ENCODE measurements around the gene MBLAC2. TPM values are rescaled to one million over a fixed set of nuclear protein-coding genes. Genes with fewer than 3 reads are reported as not detected.

Gene MBLAC2
- polyA plus RNA-seq, 1 donor from 2014 or later = 13.8 TPM

DNA sequence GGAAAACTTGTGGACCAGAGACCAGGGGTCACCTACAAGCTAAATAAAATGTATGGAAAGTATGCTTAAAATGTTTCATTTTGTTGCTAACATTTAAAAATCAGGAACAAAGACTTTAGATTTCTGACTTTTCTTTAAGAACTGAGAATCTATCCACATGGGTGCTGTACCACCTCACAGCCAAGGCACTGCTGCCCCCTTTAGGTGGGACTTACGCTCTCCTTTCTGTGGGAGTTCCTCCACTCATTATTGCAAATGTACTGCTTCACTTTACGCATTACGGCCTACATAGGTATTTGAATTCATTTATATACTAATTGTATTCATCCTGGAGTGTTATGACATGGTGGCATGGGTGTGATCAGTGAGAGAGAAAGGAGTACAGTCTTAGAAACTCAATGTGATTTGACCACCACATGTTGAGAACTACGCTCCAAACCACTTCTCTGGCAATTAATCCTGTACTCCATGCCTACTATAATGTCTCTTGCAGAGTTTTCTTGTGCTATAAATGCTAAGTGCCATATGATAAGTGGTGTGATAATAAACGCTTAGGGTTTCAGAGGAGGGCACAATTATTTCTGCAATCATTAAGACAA, 40.4 kb downstream of the MBLAC2 start:
- Histone ChIP-seq H3F3A (ENCODE audit: insufficient read depth, low read length, poor library complexity, severe bottlenecking) (no peaks in the 10 kb centered on the region), H3K9me3 (ENCODE audit: low read length) (no peaks in the 10 kb centered on the region), H3K79me2 (replicated peaks; ENCODE audit: insufficient read depth, low read length) (no peaks in the 10 kb centered on the region), H3K27me3 (ENCODE audit: insufficient read depth, low read depth, low read length) (no peaks in the 10 kb centered on the region), H3K9me2 (ENCODE audit: insufficient read depth, low read length) (no peaks in the 10 kb centered on the region), H3K9ac (ENCODE audit: low read length) (no peak overlapping the region), H2AFZ (ENCODE audit: low read depth, low read length) (no peak overlapping the region), H3K36me3 (ENCODE audit: insufficient read depth, low read length) (no peaks in the 10 kb centered on the region), H3K4me3 (ENCODE audit: low read length) (no peak overlapping the region), H3K4me2 (ENCODE audit: low read length) (no peak overlapping the region), H4K20me1 (ENCODE audit: insufficient read depth) (no peaks in the 10 kb centered on the region), H3K27ac (ENCODE audit: low read length) (no peak overlapping the region)
- TF ChIP-seq RAD21 (conservative IDR thresholded peaks at IDR 0.05) (peak; percentile 66), MXI1 (conservative IDR thresholded peaks at IDR 0.05; ENCODE audit: poor library complexity, severe bottlenecking) (no peak), EZH2 (IDR thresholded peaks at IDR 0.05; ENCODE audit: borderline replicate concordance, insufficient read depth, low read length, poor library complexity, severe bottlenecking) (no peak), SMC3 (conservative IDR thresholded peaks at IDR 0.05; ENCODE audit: poor library complexity) (peak; percentile 48)
- TF ChIP-seq, protein P1, sequence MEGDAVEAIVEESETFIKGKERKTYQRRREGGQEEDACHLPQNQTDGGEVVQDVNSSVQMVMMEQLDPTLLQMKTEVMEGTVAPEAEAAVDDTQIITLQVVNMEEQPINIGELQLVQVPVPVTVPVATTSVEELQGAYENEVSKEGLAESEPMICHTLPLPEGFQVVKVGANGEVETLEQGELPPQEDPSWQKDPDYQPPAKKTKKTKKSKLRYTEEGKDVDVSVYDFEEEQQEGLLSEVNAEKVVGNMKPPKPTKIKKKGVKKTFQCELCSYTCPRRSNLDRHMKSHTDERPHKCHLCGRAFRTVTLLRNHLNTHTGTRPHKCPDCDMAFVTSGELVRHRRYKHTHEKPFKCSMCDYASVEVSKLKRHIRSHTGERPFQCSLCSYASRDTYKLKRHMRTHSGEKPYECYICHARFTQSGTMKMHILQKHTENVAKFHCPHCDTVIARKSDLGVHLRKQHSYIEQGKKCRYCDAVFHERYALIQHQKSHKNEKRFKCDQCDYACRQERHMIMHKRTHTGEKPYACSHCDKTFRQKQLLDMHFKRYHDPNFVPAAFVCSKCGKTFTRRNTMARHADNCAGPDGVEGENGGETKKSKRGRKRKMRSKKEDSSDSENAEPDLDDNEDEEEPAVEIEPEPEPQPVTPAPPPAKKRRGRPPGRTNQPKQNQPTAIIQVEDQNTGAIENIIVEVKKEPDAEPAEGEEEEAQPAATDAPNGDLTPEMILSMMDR (IDR thresholded peaks at IDR 0.05; ENCODE audit: poor library complexity, severe bottlenecking) = peak; percentile 62
- TF ChIP-seq, protein P2, sequence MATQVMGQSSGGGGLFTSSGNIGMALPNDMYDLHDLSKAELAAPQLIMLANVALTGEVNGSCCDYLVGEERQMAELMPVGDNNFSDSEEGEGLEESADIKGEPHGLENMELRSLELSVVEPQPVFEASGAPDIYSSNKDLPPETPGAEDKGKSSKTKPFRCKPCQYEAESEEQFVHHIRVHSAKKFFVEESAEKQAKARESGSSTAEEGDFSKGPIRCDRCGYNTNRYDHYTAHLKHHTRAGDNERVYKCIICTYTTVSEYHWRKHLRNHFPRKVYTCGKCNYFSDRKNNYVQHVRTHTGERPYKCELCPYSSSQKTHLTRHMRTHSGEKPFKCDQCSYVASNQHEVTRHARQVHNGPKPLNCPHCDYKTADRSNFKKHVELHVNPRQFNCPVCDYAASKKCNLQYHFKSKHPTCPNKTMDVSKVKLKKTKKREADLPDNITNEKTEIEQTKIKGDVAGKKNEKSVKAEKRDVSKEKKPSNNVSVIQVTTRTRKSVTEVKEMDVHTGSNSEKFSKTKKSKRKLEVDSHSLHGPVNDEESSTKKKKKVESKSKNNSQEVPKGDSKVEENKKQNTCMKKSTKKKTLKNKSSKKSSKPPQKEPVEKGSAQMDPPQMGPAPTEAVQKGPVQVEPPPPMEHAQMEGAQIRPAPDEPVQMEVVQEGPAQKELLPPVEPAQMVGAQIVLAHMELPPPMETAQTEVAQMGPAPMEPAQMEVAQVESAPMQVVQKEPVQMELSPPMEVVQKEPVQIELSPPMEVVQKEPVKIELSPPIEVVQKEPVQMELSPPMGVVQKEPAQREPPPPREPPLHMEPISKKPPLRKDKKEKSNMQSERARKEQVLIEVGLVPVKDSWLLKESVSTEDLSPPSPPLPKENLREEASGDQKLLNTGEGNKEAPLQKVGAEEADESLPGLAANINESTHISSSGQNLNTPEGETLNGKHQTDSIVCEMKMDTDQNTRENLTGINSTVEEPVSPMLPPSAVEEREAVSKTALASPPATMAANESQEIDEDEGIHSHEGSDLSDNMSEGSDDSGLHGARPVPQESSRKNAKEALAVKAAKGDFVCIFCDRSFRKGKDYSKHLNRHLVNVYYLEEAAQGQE (IDR thresholded peaks at IDR 0.05; ENCODE audit: borderline replicate concordance) = no peak

DNA sequence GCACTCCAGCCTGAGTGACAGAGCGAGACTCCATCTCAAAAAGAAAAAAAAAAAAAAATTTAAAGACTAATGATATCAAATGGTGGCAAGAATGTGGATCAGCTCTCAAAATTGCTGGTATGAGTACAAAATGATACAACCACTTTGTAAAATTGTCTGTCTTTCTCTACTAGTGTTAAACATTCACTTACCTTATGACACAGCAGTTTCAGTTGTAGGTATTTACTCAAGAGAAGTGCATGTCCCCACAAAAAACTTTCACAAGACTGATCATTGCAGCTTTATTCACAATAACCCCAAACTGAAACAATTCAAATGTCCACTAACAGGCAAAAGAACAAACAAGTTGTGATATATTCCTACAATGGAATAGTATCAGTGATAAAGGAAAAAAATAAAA, 50.3 kb downstream of the MBLAC2 start:
- no peak overlapping the region for H3K4me3 ChIP-seq (ENCODE audit: low read length)
- no peak overlapping the region for H3K9ac ChIP-seq (ENCODE audit: low read length)
- TF ChIP-seq EP300 (conservative IDR thresholded peaks at IDR 0.05; ENCODE audit: poor library complexity, severe bottlenecking) (no peak), POLR2AphosphoS5 (IDR thresholded peaks at IDR 0.05) (no peak), TAF1 (IDR thresholded peaks at IDR 0.05; ENCODE audit: low read depth) (no peak), RAD21 (conservative IDR thresholded peaks at IDR 0.05) (no peak), SMC3 (conservative IDR thresholded peaks at IDR 0.05; ENCODE audit: poor library complexity) (no peak), EZH2 (IDR thresholded peaks at IDR 0.05; ENCODE audit: borderline replicate concordance, insufficient read depth, low read length, poor library complexity, severe bottlenecking) (no peak), MXI1 (conservative IDR thresholded peaks at IDR 0.05; ENCODE audit: poor library complexity, severe bottlenecking) (no peak)
- TF ChIP-seq, protein P2 (IDR thresholded peaks at IDR 0.05; ENCODE audit: borderline replicate concordance) = no peak
- TF ChIP-seq, protein P1 (IDR thresholded peaks at IDR 0.05; ENCODE audit: poor library complexity, severe bottlenecking) = no peak
- no peaks in the 10 kb centered on the region for H3K27me3 ChIP-seq (ENCODE audit: insufficient read depth, low read depth, low read length)
- H4K20me1 ChIP-seq (ENCODE audit: insufficient read depth) = no peaks in the 10 kb centered on the region
- no peak overlapping the region for H3K27ac ChIP-seq (ENCODE audit: low read length)
- no peaks in the 10 kb centered on the region for H3K36me3 ChIP-seq (ENCODE audit: insufficient read depth, low read length)
- no peaks in the 10 kb centered on the region for H3K9me3 ChIP-seq (ENCODE audit: low read length)
- H2AFZ ChIP-seq (ENCODE audit: low read depth, low read length) = no peak overlapping the region
- H3K4me2 ChIP-seq (ENCODE audit: low read length) = no peak overlapping the region
- no peaks in the 10 kb centered on the region for H3K9me2 ChIP-seq (ENCODE audit: insufficient read depth, low read length)
- H3F3A ChIP-seq (ENCODE audit: insufficient read depth, low read length, poor library complexity, severe bottlenecking) = no peaks in the 10 kb centered on the region
- H3K79me2 ChIP-seq (replicated peaks; ENCODE audit: insufficient read depth, low read length) = no peaks in the 10 kb centered on the region

Data from neural cell (in vitro differentiated cells).